NCI-H1417 (cell line): ENCODE data around the gene PTPRT.

Experiments
- DNase-seq, 3 experiments: peaks; one replicate each; lab custom pipeline; 2025; lab: John Stamatoyannopoulos, UW

PTPRT gene

DNA sequence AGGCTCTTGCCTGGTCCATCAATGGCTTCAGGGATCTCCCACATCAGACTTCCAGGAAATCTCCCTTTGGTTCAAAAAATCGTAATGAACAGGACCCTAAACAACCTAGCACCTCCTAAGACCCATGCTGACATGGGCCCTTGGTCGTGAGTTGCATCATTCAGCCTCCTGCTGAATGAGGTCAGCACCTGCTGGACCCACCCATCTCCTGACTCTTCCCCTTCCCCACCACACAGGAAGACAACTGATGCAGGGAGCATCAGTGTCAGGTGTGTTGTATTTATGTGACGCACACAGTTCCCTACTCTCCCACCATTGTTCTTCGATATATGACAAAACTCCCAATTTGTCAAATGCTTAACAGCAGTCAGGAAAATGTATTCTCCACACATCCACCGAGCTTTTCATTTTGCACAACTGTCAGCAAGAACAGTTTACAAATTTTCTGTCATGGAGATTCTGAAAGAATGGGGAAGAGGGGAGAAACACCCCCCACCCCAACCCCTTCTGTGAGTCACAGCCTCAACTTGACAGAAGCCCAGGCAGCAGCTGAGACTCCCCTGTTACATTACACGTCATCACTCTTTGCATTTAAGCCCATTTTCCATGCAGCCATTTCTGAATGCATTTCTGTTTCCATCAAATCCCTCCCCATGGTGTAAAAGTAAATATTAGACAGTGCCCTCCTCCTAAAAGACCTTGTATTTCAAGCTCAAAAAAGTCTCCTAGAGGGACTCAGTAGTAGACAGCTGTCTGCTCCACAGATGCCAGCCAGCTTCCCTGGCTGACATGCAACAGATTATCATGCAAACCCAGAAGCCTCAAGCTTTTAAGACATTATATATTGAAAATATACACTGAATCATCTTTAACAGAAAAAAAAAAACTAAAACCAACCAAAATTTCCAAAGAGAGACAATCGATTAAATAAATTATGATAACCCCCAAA lies 577.5 kb downstream of the PTPRT start:
- DNase-seq: no peak

DNA sequence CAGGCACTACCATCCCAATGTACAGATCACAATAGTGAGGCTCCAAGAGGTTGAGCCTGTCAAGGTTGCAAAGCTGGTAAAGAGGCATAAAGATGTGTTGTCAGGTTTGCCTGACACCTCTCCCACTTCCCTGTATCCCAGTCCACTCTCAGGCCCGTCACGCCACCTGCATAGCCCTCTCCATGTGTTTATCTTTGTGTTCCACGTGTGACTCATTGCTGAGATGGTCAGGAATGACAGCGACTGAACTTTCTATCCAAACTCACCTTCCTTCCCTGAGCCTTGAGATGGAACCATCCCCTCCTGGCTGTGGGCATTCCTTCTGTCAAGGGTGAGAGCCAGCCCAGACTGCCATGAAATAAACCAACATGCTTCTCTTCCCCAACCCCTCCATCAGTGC lies 578.3 kb downstream of the PTPRT start:
- no peak for DNase-seq

DNA sequence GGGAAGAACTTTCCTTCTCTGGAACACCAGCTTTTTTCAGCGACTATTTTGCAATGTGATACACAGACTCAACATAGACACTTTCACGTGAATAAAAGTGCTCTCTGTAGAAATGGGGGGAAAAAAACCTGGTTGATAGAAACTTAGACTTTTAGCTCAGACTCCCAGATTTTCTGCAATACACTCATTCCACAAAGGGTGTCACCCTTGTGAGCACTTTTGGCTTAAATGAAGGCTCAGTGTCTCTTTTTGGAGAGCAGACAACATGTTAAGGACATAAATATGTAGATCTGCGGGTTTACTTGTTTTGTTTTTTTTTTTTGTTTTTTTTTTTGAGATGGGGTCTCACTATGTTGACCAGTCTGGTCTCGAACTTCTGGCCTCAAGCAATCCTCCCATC lies 579.6 kb downstream of the PTPRT start:
- no peak for DNase-seq

DNA sequence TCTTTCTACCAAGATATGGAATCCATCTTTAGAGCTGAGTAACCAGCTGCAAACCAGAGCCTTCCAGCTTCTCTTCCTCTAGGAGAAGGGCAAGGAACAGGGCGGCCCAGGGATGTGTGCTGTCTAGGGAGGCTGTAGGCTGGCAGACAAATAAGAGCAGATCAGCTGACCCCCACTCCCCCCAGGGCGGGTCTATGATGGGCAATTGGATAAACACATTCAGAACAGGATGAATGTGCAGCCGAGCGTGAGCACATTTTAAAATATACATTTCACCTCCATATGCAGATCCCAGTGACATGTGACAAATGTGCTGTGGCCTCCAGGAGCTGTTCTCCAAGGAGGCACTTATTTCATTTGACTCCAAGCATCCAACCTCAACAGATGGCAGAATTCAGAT lies 580.1 kb downstream of the PTPRT start:
- DNase-seq: peak in 2 of 3 experiments; percentile 18 to 62

DNA sequence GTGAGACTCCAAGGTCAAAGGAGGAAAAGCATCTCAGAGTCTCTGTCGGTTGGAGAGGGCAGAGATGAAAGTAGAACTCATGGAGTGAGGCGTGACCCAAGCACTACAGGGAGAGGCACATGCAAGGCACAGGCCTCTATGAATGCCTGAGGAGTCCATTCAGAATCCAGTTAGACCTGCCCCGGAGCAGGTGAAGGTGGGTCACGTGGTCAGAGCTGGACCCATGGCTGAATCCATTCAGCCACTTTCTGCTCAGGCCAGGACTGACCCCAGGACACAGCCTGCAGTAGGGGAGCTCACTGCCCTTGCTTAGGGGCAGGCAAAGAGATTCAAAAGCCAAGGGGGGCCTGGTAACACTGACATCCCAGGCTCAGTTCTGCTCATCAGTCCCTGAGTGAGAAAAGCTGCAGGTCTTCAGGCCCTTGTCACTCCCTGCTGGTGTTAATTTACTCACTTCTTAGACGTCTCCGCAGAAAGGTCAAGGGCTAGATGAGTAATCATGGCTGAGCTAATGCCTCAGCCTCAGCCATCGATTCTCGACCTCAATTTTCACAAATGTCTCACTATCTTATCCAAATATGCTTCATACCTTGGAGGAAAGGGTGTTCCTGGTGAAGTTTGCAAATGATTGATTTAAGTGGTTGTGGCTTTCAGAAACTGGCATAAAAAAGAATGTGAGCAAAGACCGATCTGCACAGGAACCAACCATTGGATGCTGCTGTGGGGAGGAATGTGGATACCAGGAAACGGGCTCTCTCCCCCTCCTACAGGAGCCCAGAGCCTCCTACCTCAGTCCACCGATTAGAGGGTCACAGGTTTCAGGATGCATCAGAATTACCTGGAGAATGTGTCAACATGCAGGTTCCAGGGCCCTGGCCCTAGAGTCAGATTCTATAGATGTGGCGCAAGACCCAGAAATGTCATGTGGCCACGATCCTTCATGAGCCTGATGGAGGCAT lies 584.4 kb downstream of the PTPRT start:
- DNase-seq: no peak

DNA sequence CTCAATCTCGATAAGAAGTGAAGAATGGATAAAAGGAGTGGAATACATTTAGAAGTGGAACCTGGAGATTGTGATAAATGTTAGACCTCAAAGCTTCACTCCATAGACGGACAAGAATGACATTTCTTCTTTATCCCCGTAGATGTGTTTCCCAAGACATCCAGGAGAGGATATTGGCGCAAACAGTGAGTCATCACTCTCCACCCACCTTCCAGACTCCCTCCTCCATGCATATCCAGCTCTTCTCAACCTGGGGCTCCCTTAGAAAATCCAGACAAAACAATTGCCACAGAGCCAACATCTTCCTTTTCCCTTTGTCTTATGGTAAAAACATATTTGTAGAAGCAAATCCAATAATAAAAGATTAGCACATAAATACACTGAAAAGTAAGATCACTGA lies 586.1 kb downstream of the PTPRT start:
- no peak for DNase-seq

DNA sequence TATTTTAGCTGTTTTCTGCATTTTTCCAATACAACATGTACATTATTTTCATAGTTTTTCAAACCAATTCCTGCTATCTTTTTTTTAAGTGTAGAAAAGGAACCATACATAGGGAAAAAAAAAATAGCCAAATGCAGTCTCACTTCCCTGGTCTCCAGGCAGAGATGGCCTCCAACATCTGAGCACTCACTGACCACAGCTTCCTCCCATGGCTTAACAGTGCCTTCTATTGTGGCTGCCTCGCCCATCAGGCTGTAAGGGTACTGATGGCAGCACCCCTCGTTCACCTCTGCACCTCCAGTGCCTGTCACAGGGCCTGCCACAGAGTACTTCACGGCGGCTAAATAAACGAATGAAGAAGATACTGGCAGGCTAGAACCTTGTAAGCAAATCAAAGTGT lies 591.1 kb downstream of the PTPRT start:
- DNase-seq: no peak

DNA sequence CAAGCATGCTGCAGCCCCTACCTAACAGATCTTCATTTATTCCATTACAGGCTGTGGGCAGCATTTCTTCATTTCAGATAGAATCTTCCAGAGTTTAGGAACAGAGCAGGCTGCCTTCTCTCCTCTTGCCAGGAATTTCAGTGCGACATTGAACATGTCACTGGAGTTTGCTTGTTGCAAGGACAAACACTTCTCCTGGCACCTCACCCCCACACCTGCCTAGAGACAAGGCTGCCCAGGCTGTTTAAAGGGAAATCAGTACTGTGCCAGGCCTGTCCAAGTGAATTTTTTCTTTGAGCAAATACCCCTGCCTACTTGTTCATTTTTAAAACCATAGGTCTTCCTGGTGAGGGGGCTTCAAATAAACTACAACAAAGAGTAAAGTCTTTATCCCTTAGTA lies 594.1 kb downstream of the PTPRT start:
- no peak for DNase-seq

DNA sequence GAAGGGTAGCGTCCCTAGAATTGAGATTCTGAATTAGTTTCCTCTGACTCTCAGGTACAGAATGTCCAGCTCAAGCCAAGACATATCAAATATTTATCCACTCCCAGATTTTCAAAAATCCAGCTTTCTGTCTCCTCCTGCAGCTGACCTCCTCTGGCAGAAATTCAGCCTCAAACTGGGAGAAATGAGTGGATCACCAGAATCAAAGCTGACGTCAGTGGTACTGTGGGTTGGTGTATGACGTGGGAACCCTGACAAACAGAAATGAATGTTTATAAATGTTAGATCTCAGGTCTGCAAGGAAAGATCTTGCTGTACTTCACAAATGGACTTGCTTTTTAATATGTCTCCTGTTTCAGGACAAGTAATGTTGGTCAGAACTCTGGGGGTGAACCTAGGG lies 595.0 kb downstream of the PTPRT start:
- DNase-seq: no peak

DNA sequence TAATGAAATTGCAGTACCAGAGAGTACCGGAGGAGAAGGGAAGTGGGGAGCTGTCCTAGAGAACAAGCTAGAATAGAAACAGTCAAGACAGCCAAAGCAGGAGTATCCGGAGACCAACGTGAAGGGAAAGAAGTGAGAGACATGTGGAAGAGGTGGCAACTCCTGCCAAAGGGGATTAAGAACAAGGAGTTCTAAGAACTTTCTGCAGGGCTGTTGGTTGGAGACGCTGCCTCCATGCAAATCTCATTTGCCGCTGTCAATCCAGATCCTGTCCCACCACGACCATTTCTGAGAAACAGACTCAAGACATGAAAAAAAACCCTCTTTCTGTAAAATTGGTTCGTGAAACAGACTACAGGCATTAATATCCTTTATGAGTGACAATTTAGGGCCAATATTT lies 595.7 kb downstream of the PTPRT start:
- DNase-seq: no peak

DNA sequence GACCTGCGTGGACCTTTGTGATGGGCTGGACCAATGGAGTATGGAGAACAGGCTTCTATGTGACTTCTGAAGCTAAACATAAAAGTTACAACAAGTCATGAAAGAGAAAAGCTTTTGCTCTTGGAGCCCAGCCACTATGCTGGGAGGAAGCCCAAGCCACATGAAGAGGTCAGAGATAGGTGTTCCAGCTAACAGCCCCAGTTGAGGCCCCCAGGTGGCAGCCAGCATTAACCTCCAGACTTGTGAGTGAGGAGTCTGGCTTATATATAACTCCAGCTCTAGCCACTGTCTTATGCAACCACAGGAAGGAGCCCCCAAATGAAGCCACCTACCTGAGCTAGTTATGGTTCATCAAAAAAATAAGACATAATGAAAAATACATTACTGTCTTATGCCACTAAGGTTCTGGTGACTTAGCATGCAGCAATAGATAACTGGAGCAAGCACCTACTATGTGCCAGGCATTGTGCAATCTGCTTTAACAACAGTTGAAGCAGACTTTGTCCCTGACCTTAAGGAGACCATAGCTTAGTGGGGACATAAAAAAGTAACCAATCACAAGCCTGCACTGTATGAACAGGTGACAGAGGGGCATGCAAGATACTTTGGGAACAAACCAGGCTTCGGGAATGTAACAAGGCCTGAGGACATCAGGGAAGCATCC lies 599.6 kb downstream of the PTPRT start:
- DNase-seq: no peak

DNA sequence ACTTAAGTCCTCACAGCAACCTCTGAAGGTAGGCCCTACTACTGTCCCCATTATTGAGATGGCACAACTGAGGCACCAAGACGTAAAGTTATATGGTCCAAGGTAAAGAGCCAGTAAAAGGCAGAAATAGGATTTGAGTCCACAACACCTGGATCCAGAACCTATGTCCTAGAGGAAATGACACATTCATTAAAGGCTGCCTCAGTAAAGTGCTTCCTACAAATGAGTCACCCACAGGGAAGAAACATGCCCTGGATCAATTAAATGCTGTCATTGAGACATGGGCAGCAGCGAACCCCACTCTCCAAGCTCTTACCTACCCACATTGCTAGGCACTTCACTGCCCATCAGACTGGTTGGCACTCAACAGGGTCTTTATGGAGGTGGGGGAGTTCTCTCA lies 600.9 kb downstream of the PTPRT start:
- no peak for DNase-seq

DNA sequence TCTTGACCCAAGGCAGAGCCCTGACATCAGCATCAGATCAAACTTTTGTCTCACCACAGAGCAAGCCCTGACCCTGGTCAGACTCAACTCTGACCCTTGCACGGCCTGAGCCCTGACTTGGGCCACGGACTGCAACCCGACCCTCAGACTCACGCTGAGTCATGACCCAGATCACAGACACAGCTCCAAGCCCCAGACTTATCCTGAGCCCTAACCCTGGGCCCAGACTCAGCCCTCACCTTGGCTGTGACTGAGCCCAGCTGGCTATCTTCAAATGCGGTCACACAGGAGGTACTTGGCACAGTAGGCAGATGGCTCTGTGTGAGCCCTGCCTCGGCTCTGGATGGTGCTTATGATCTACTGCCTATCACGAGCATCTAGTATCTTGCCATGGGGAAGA lies 602.3 kb downstream of the PTPRT start:
- DNase-seq: no peak

DNA sequence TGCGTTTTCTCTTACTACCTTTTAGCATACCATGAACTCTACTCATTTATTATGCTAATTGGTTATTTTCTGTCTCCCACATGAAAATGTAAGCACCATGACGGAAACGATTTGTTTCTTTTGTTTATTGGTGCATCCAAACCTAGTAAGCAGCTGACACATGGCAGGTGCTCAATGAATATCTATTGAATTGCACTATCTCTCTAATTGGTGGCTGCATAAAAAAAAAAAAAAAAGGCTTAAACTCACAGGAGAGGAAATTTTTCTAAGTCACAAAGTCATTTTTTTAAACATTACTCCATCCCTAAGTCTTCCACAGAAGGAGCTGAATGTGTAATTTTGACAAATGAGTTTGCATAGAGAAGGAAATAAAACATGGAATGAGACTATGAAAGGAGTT lies 608.4 kb downstream of the PTPRT start:
- DNase-seq: no peak

DNA sequence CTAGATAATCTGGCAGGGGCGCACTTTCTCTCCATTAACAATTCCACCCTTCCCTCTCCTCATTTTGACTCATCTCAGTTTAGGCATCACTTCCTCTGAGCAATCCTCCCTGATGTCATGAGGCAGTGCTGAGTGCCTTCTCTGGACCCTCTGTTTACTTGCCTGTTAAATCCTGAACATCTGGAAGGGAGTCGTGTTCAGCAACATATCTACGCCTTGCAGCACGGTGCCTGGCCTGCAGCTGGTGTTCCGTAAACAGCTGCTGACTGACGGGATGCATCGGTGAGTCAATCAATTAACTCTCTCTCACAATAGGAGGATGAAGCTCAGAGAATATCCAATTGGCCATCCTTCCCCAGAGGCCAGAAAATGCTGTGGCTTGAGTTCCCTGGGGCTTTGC lies 613.5 kb downstream of the PTPRT start:
- no peak for DNase-seq

DNA sequence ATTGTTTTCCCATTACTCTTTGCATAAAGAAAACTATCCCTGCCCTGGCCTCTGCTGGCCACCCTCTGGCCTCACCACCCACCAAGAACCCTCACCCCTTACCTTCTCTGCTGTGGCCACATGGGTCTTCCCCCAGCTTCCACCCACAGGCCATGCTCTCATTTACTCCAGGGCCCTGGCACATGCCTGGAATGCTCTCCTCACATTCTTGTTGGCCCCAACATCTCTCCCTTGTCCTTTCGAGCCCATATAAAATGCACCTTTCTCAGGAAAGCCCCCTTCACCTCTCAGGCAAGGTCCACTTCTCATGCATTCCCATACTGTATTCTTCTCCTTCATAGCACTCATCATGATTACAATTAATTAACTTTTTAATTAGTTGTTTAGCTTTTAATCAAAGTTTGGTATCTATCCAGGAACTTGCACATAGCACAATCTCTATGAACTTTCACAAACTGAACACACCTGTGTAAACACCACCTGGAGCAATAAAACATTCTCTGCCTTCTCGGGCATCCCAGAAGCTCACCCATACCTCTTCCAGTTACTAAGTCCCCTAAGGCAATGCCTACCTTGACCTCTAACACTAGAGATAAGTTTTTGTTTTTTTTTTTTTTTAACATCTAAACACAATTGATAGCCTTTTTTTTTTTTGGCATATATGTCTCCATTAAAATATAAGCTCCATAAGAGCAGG lies 617.2 kb downstream of the PTPRT start:
- DNase-seq: no peak

DNA sequence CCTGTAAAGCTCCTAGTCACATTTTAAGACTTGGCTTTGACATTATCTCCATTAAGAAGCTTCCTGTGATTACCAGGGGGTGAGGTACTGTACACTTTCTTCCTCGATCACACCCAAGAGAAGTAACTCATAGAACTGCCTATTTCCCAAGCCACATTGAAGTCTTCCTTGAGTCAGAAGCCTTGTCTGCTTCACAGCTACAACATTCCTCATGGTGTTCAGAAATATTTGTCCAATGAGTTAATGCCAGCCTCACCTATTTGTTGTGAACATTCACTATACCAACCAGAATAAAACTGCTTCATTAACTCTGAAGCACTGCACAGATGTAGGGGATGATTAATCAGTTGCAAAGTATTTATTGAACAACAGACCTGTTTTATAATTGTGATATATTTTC lies 622.3 kb downstream of the PTPRT start:
- no peak for DNase-seq

DNA sequence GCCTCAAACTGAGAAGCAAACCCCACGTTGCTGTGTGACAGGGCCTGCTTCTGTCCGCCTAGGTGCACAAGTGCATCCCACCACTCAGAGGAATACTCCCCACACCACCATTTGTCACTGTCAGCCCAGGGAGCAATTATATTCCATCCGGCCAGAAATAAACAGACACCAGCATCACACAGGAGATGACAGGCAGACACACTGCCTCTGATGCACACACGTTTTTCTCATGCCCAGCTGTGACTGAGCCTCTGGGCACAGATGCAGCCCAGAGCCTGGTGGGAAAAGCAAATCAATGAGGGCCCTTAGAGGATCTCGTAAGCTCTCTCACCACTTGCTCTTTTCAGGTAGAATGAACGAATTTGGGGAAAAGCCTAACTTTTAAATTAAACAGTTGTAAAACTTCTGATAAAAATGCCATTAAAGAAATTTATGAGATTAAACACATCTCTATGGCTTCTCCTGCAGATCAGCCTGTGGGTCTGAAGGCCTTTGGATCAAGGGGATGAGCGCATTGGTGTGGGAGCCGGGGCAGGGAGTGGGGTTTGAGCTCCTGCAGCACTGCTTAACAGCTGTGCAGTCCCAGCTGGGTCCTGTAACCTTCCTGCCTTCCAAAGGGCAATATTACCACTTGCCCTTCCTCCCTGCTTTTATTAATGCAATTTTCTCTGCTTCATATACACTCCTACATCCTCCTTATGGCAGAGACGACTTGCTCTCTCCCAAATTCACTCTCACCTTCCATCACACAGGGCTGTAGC lies 624.3 kb downstream of the PTPRT start:
- DNase-seq: peak in 2 of 3 experiments; percentile 27 to 60

DNA sequence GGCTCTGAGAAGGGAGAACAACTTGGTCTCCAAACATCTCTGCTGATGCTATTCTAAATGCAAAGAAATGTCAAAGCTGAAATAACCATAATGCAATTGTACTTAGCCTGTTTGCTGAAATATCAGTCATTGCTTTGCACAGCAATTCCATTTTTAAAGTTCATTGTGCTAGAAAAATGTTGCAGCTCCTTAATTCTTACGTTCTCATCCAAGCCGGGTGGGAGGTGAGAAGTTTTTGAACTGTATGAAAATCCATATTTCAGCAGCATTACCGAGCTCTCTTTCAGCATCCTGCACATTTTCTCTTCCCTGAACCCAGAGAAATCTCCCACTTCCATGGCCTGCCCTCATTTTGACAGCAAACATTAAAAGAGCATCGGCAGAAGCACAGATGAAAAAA lies 630.0 kb downstream of the PTPRT start:
- no peak for DNase-seq

DNA sequence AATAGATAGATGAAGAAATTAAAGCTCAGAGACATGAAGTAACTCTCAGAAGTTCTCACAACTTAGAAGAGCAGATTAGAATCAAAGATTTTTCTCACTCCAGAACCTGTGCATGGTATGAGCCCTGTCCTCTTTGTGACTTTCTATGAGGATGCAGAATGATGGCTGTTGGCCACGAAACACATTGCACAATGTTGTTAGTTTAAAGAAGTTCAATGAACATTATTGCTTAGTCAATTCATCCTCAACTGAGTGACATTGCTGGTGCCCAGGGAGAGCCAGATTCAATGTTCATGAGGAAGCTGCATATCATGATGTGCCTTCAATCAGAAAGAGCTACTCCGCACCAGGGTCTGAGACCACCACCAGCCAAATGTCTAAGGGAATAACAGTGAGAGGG lies 633.1 kb downstream of the PTPRT start:
- DNase-seq: no peak

DNA sequence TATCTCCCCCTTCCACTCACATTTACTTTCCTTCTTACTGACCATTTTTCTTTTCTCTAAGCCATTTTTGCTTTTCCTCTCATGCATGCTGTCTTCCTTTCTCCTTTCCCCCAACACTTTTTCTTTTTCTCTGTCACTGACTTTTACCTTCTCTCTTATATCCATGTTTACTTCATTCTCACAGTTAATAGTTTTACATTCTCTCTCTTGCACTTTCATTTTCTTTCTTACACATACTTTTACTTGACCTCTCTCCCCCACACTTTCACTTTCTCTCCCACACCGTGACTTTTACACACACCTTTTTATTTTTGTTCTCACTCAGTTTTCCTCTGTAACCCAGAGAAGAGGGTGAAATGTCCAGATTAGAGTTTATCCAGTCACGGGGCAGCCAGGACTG lies 636.3 kb downstream of the PTPRT start:
- no peak for DNase-seq
